K562 (cell line): Measurements from ENCODE around the gene SUDS3. TPM values are rescaled to one million over a fixed set of nuclear protein-coding genes. Genes with fewer than 3 reads are reported as not detected.
A peak's percentile ranks its signal among the peaks of the same experiment; 100 is the strongest.

Experiments used
- BHLHE40 ChIP-seq: IDR thresholded peaks from 2 replicates; pipeline ENCODE4 v1.6.1; 2011; ENCODE audit warnings: low read length, improper control_type of control experiment
- CC2D1A ChIP-seq: fragments of 450-650 bp; IDR thresholded peaks from 2 replicates; pipeline ENCODE4 v1.6.1; 2017; ENCODE audit warnings: mild to moderate bottlenecking
- COPS2 ChIP-seq: fragments of 450-650 bp; conservative IDR thresholded peaks from 2 replicates; pipeline ENCODE4 v1.6.1; 2016; ENCODE audit warnings: mild to moderate bottlenecking, moderate library complexity
- DACH1 ChIP-seq: fragments of 450-650 bp; IDR thresholded peaks from 2 replicates; pipeline ENCODE4 v1.6.1; 2018; ENCODE audit not compliant: partially characterized antibody
- EP400 ChIP-seq: fragments of 450-650 bp; IDR thresholded peaks from 2 replicates; pipeline ENCODE4 v1.6.1; 2017; ENCODE audit warnings: antibody characterized with exemption, mild to moderate bottlenecking, moderate library complexity
- FOXK1 ChIP-seq: sonication (generic); formaldehyde crosslinking; IDR thresholded peaks from 2 replicates; pipeline ENCODE4 v1.8.0; 2022; ENCODE audit warnings: missing genetic modification reagents, mild to moderate bottlenecking, borderline replicate concordance
- KHSRP ChIP-seq: fragments of 450-650 bp; IDR thresholded peaks from 2 replicates; pipeline ENCODE4 v1.6.1; 2017
- KLF13 ChIP-seq: fragments of 450-650 bp; IDR thresholded peaks from 2 replicates; pipeline ENCODE4 v1.6.1; 2016; ENCODE audit warnings: missing genetic modification characterization, low read depth, mild to moderate bottlenecking, missing compliant biosample characterization, moderate library complexity, borderline replicate concordance
- L3MBTL2 ChIP-seq: fragments of 450-650 bp; IDR thresholded peaks from 2 replicates; pipeline ENCODE4 v1.6.1; 2016; ENCODE audit warnings: mild to moderate bottlenecking, moderate library complexity
- MAFF ChIP-seq: IDR thresholded peaks from 2 replicates; pipeline ENCODE4 v1.6.1; 2012; ENCODE audit warnings: low read length, improper control_type of control experiment
- MEF2D ChIP-seq: conservative IDR thresholded peaks from 2 replicates; pipeline ENCODE4 v1.6.1; 2016; ENCODE audit warnings: low read depth, missing genetic modification characterization, missing compliant biosample characterization
- NRF1 ChIP-seq, 2 experiments: fragments of 450-650 bp; IDR thresholded peaks in 1 of 2; conservative IDR thresholded peaks in 1 of 2; 2 replicates each; pipeline ENCODE4 v1.6.1; 2014; ENCODE audit warnings: mild to moderate bottlenecking in 2 of 2
- POLR2A ChIP-seq: fragments of 450-650 bp; conservative IDR thresholded peaks from 2 replicates; pipeline ENCODE4 v1.6.1; 2016
- RBM39 ChIP-seq: fragments of 200-400 bp; formaldehyde crosslinking; optimal IDR thresholded peaks from 2 replicates; pipeline ENCODE3; 2018; ENCODE audit warnings: low read depth, low read length
- SMARCA5 ChIP-seq: fragments of 450-650 bp; IDR thresholded peaks from 2 replicates; pipeline ENCODE4 v1.6.1; 2016
- TAF15 ChIP-seq: fragments of 200-400 bp; formaldehyde crosslinking; IDR thresholded peaks from 2 replicates; pipeline ENCODE4 v1.6.1; 2017; ENCODE audit warnings: mild to moderate bottlenecking, low read depth, low read length, moderate library complexity
- U2AF1 ChIP-seq: fragments of 200-400 bp; formaldehyde crosslinking; optimal IDR thresholded peaks from 2 replicates; pipeline ENCODE3; 2017; ENCODE audit warnings: mild to moderate bottlenecking, low read depth, low read length, moderate library complexity
- ZBTB1 ChIP-seq: sonication (generic); formaldehyde crosslinking; IDR thresholded peaks from 2 replicates; pipeline ENCODE4 v1.8.1; 2023; ENCODE audit warnings: missing genetic modification reagents, low read depth, mild to moderate bottlenecking, borderline replicate concordance
- ZNF174 ChIP-seq: fragments of 250-450 bp; sonication (Bioruptor Pico); IDR thresholded peaks from 2 replicates; pipeline ENCODE4 v1.4.0; 2020; ENCODE audit warnings: mild to moderate bottlenecking
- ZNF23 ChIP-seq: fragments of 250-450 bp; sonication (Bioruptor Pico); IDR thresholded peaks from 2 replicates; pipeline ENCODE4 v1.4.0; 2020; ENCODE audit warnings: mild to moderate bottlenecking
- ZNF311 ChIP-seq: fragments of 250-450 bp; sonication (Bioruptor Pico); IDR thresholded peaks from 2 replicates; pipeline ENCODE4 v1.4.0; 2020; ENCODE audit warnings: mild to moderate bottlenecking, moderate library complexity
- ZNF584 ChIP-seq: fragments of 200-800 bp; sonication (Bioruptor generic); IDR thresholded peaks from 2 replicates; pipeline ENCODE4 v1.6.1; 2016; ENCODE audit warnings: low read depth, mild to moderate bottlenecking, missing genetic modification characterization, missing compliant biosample characterization
- ZSCAN32 ChIP-seq: fragments of 450-650 bp; formaldehyde crosslinking; IDR thresholded peaks from 2 replicates; pipeline ENCODE4 v1.4.0; 2020; ENCODE audit warnings: mild to moderate bottlenecking, moderate library complexity
- polyA plus RNA-seq, 8 experiments: library from polyadenylated mRNA; depleted of rRNA in 4 of 8; stranded (reverse) in 5 of 8; unstranded in 3 of 8; fragments of >200 nt; fragmentation: Nextera tagmentation in 2 of 8; fragmentation: Illumina TruSeq in 1 of 8; extraction: Ambion mirVana in 2 of 8; extraction: Trizol in 1 of 8; gene quantifications; 2 replicates each; pipeline versions ENCODE4 v1.2.1 to v1.2.3, GENCODE V29; 2011 to 2014; ENCODE audit warnings: inconsistent platforms in 1 of 8, missing spikeins in 1 of 8
- total RNA-seq, 7 experiments: library from RNA; depleted of rRNA in 6 of 7; stranded (reverse); fragments of >200 nt in 6 of 7; fragmentation: Illumina TruSeq in 2 of 7; extraction: Trizol in 2 of 7; gene quantifications; 2 replicates each; pipeline versions ENCODE4 v1.2.1 to v1.2.3, GENCODE V29; 2011 to 2021; ENCODE audit warnings: low replicate concordance in 1 of 7
- TF ChIP-seq, protein P1 (sequence below): sonication (generic); formaldehyde crosslinking; IDR thresholded peaks from 2 replicates; pipeline ENCODE4 v1.4.0; 2020; ENCODE audit warnings: mild to moderate bottlenecking, missing genetic modification reagents
- TF ChIP-seq, protein P2 (sequence below): IDR thresholded peaks from 2 replicates; pipeline ENCODE4 v1.6.1; 2011; ENCODE audit not compliant: insufficient read length; ENCODE audit errors: extremely low read depth
- TF ChIP-seq, protein P3 (sequence below): fragments of 450-650 bp; formaldehyde crosslinking; IDR thresholded peaks from 2 replicates; pipeline ENCODE4 v1.4.0; 2020; ENCODE audit warnings: mild to moderate bottlenecking
- TF ChIP-seq, protein P4 (sequence below): fragments of 450-650 bp; formaldehyde crosslinking; IDR thresholded peaks from 2 replicates; pipeline ENCODE4 v1.4.0; 2020; ENCODE audit warnings: mild to moderate bottlenecking, moderate library complexity

Gene SUDS3
- total and polyA plus RNA-seq, 9 of the 15 experiments (the other 6 are each of a cell fraction or from before 2014, with no cell fraction given) = 6.6 to 30.5 (median 23.3) TPM

DNA sequence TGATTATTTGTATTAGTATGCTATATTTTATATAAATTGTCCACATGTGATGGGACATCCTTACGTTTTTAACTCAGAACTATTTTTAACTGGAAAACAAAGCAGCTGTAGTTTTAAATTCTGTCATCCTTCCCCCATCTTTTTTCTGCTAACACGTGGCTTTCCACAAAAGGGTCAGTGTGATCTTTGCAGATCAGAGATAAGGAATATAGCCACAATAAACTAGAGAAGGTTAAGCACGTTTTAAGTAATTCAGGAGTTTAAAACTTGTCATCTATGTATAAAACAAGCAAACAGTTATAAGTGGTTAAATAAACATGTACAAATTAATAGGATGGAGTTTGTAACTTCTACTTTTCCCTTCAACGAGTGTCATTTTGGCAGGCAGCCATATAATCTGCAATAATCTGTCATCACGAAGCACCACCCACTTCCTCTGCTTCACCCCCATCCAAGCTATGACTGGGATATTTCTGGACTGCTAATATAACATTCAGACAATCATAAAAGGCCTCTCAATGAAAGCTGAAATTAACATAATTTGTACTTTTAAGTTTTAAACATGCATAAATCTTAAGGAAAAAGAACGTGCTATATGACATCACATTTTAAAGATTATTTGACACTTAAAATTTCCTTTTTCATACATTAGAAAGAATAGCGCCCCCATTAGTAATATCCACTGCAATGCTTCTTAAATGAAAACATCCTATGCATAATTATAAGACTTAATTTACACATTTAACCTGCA is 18.9 kb upstream of the SUDS3 start (continued):
- no peak for TF ChIP-seq ZNF584 (CRISPR knock-in tag)
- TF ChIP-seq COPS2 = no peak
- TF ChIP-seq BHLHE40 = no peak
- TF ChIP-seq U2AF1 = no peak
- peak; percentile 5; the same call in 1 of the 2 replicates for TF ChIP-seq MAFF
- TF ChIP-seq RBM39 = no peak
- peak; percentile 85 for TF ChIP-seq L3MBTL2
- TF ChIP-seq MEF2D (tag) = peak; percentile 66; the same call in 1 of the 2 replicates
- TF ChIP-seq ZSCAN32 (CRISPR knock-in tag) = no peak
- TF ChIP-seq, protein P1, sequence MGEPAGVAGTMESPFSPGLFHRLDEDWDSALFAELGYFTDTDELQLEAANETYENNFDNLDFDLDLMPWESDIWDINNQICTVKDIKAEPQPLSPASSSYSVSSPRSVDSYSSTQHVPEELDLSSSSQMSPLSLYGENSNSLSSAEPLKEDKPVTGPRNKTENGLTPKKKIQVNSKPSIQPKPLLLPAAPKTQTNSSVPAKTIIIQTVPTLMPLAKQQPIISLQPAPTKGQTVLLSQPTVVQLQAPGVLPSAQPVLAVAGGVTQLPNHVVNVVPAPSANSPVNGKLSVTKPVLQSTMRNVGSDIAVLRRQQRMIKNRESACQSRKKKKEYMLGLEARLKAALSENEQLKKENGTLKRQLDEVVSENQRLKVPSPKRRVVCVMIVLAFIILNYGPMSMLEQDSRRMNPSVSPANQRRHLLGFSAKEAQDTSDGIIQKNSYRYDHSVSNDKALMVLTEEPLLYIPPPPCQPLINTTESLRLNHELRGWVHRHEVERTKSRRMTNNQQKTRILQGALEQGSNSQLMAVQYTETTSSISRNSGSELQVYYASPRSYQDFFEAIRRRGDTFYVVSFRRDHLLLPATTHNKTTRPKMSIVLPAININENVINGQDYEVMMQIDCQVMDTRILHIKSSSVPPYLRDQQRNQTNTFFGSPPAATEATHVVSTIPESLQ (CRISPR knock-in tag) = no peak
- no peak for TF ChIP-seq ZNF23
- no peak for TF ChIP-seq ZNF174 (CRISPR knock-in tag)
- 0 out of 2 replicates have a peak, but pooled peaks have one; percentile 49 for TF ChIP-seq POLR2A
- TF ChIP-seq FOXK1 = no peak
- TF ChIP-seq KLF13 (tag) = no peak
- TF ChIP-seq SMARCA5 = 0 out of 2 replicates have a peak, but pooled peaks have one; percentile 26
- TF ChIP-seq EP400 = peak; percentile 97
- TF ChIP-seq, protein P2, sequence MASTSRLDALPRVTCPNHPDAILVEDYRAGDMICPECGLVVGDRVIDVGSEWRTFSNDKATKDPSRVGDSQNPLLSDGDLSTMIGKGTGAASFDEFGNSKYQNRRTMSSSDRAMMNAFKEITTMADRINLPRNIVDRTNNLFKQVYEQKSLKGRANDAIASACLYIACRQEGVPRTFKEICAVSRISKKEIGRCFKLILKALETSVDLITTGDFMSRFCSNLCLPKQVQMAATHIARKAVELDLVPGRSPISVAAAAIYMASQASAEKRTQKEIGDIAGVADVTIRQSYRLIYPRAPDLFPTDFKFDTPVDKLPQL = no peak
- no peak for TF ChIP-seq TAF15
- TF ChIP-seq, protein P3, sequence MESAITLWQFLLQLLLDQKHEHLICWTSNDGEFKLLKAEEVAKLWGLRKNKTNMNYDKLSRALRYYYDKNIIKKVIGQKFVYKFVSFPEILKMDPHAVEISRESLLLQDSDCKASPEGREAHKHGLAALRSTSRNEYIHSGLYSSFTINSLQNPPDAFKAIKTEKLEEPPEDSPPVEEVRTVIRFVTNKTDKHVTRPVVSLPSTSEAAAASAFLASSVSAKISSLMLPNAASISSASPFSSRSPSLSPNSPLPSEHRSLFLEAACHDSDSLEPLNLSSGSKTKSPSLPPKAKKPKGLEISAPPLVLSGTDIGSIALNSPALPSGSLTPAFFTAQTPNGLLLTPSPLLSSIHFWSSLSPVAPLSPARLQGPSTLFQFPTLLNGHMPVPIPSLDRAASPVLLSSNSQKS = no peak
- peak; percentile 89 for TF ChIP-seq DACH1
- no peak; a peak in 1 of 4 replicates for TF ChIP-seq NRF1 (conservative IDR thresholded peaks at IDR 0.05 in 1 of 2, IDR thresholded peaks at IDR 0.05 in 1 of 2)
- TF ChIP-seq ZBTB1 (CRISPR knock-in tag) = no peak
- no peak for TF ChIP-seq KHSRP
- TF ChIP-seq, protein P4, sequence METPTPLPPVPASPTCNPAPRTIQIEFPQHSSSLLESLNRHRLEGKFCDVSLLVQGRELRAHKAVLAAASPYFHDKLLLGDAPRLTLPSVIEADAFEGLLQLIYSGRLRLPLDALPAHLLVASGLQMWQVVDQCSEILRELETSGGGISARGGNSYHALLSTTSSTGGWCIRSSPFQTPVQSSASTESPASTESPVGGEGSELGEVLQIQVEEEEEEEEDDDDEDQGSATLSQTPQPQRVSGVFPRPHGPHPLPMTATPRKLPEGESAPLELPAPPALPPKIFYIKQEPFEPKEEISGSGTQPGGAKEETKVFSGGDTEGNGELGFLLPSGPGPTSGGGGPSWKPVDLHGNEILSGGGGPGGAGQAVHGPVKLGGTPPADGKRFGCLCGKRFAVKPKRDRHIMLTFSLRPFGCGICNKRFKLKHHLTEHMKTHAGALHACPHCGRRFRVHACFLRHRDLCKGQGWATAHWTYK = no peak
- TF ChIP-seq ZNF311 (CRISPR knock-in tag) = no peak
- TF ChIP-seq CC2D1A = peak; percentile 41; the same call in 1 of the 2 replicates
